Neural cell (in vitro differentiated cells): ENCODE data around the gene DMXL1. TPM values are rescaled to one million over a fixed set of nuclear protein-coding genes. Genes with fewer than 3 reads are reported as not detected.

Experiments
- H2AFZ ChIP-seq: fragments of 200-600, 300-800 bp; sonication (generic), shearing (Covaris generic); 2 replicates; pipeline ENCODE4 v1.6.0; 2014; ENCODE audit warnings: low read depth, mild to moderate bottlenecking, antibody characterized with exemption, low read length, moderate library complexity
- H3F3A ChIP-seq: fragments of 200-600 bp; shearing (Covaris generic); 2 replicates; pipeline ENCODE4 v1.6.1; 2016; ENCODE audit warnings: mild to moderate bottlenecking, moderate library complexity, mixed read lengths, antibody characterized with exemption, low read length; ENCODE audit not compliant: insufficient read depth, poor library complexity, severe bottlenecking
- H3K27ac ChIP-seq: fragments of 200-600, 300-800 bp; sonication (generic), shearing (Covaris generic); 2 replicates; pipeline ENCODE4 v1.5.1; 2014; ENCODE audit warnings: mild to moderate bottlenecking, low read length, moderate library complexity
- H3K27me3 ChIP-seq: fragments of 300-800, 200-600 bp; sonication (generic), shearing (Covaris generic); 2 replicates; pipeline ENCODE4 v1.6.0; 2014; ENCODE audit warnings: mild to moderate bottlenecking, low read depth, low read length, moderate library complexity; ENCODE audit not compliant: insufficient read depth
- H3K36me3 ChIP-seq: fragments of 300-800, 200-600 bp; sonication (generic), shearing (Covaris generic); 2 replicates; pipeline ENCODE4 v1.5.1; 2014; ENCODE audit warnings: mild to moderate bottlenecking, antibody characterized with exemption, low read length, moderate library complexity; ENCODE audit not compliant: insufficient read depth
- H3K4me2 ChIP-seq: fragments of 300-800, 200-600 bp; sonication (generic), shearing (Covaris generic); 2 replicates; pipeline ENCODE4 v1.6.0; 2014; ENCODE audit warnings: mild to moderate bottlenecking, low read length
- H3K4me3 ChIP-seq: fragments of 300-800, 200-600 bp; sonication (generic), shearing (Covaris generic); 2 replicates; pipeline ENCODE4 v1.5.1; 2014; ENCODE audit warnings: mild to moderate bottlenecking, low read length, moderate library complexity
- H3K79me2 ChIP-seq: fragments of 200-600 bp; shearing (Covaris generic); replicated peaks from 2 replicates; pipeline ENCODE4 v1.6.0; 2014; ENCODE audit warnings: mild to moderate bottlenecking, low read length, moderate library complexity; ENCODE audit not compliant: insufficient read depth
- H3K9ac ChIP-seq: fragments of 300-800, 200-600 bp; sonication (generic), shearing (Covaris generic); 2 replicates; pipeline ENCODE4 v1.6.1; 2016; ENCODE audit warnings: mild to moderate bottlenecking, low read length, mixed read lengths
- H3K9me2 ChIP-seq: fragments of 200-600 bp; shearing (Covaris generic); 2 replicates; pipeline ENCODE4 v1.6.1; 2016; ENCODE audit warnings: mild to moderate bottlenecking, low read length, mixed read lengths; ENCODE audit not compliant: insufficient read depth
- H3K9me3 ChIP-seq: fragments of 200-600, 300-800 bp; sonication (generic), shearing (Covaris generic); 2 replicates; pipeline ENCODE4 v1.6.1; 2016; ENCODE audit warnings: mild to moderate bottlenecking, mixed run types, low read length, moderate library complexity, mixed read lengths
- H4K20me1 ChIP-seq: fragments of 200-600 bp; shearing (Covaris generic); 2 replicates; pipeline ENCODE4 v1.6.1; 2016; ENCODE audit warnings: mild to moderate bottlenecking, mixed run types; ENCODE audit not compliant: insufficient read depth
- CTCF ChIP-seq: fragments of 450-650 bp; IDR thresholded peaks from 2 replicates; pipeline ENCODE4 v1.5.1; 2014; ENCODE audit warnings: antibody characterized with exemption, mild to moderate bottlenecking, moderate library complexity; ENCODE audit not compliant: poor library complexity, severe bottlenecking
- EP300 ChIP-seq: fragments of 450-650 bp; conservative IDR thresholded peaks from 2 replicates; pipeline ENCODE4 v1.6.1; 2014; ENCODE audit warnings: antibody characterized with exemption, mild to moderate bottlenecking, moderate library complexity; ENCODE audit not compliant: poor library complexity, severe bottlenecking
- EZH2 ChIP-seq: fragments of 200-600, 300-800 bp; shearing (Covaris generic), sonication (generic); IDR thresholded peaks from 2 replicates; pipeline ENCODE4 v1.6.1; 2014; ENCODE audit warnings: antibody characterized with exemption, low read length, borderline replicate concordance, mild to moderate bottlenecking; ENCODE audit not compliant: insufficient read depth, poor library complexity, severe bottlenecking
- MXI1 ChIP-seq: fragments of 450-650 bp; conservative IDR thresholded peaks from 2 replicates; pipeline ENCODE4 v1.6.1; 2014; ENCODE audit warnings: antibody characterized with exemption, mild to moderate bottlenecking; ENCODE audit not compliant: poor library complexity, severe bottlenecking
- POLR2AphosphoS5 ChIP-seq: IDR thresholded peaks from 2 replicates; pipeline ENCODE4 v1.6.1; 2012
- RAD21 ChIP-seq: fragments of 450-650 bp; conservative IDR thresholded peaks from 2 replicates; pipeline ENCODE4 v1.6.1; 2014; ENCODE audit warnings: antibody characterized with exemption, mild to moderate bottlenecking, moderate library complexity
- REST ChIP-seq: IDR thresholded peaks from 2 replicates; pipeline ENCODE4 v1.6.1; 2012; ENCODE audit warnings: borderline replicate concordance
- SMC3 ChIP-seq: fragments of 450-650 bp; conservative IDR thresholded peaks from 2 replicates; pipeline ENCODE4 v1.6.1; 2014; ENCODE audit warnings: antibody characterized with exemption, mild to moderate bottlenecking, moderate library complexity; ENCODE audit not compliant: poor library complexity
- TAF1 ChIP-seq: IDR thresholded peaks from 2 replicates; pipeline ENCODE4 v1.6.1; 2012; ENCODE audit warnings: low read depth
- polyA plus RNA-seq: library from polyadenylated mRNA; depleted of rRNA; stranded (reverse); fragments of >200 nt; gene quantifications from 2 replicates; pipeline ENCODE4 v1.2.3, GENCODE V29; 2014

DMXL1 gene
- polyA plus RNA-seq, 1 donor from 2014 or later = 46.9 TPM

GRCh38 chr5:119022773-119023172 lies 48.1 kb upstream of the DMXL1 start:
- H4K20me1 ChIP-seq = no peaks in the 10 kb centered on the region
- no peak overlapping the region for H3K4me2 ChIP-seq
- H3F3A ChIP-seq = no peaks in the 10 kb centered on the region
- no peaks in the 10 kb centered on the region for H3K36me3 ChIP-seq
- H3K9me2 ChIP-seq = no peaks in the 10 kb centered on the region
- no peak overlapping the region for H3K4me3 ChIP-seq
- TF ChIP-seq SMC3 (no peak), RAD21 (no peak)
- no peaks in the 10 kb centered on the region for H3K27me3 ChIP-seq
- H2AFZ ChIP-seq = no peak overlapping the region
- no peak overlapping the region for H3K27ac ChIP-seq
- H3K9me3 ChIP-seq = no peaks in the 10 kb centered on the region
- no peak overlapping the region for H3K9ac ChIP-seq
- no peaks in the 10 kb centered on the region for H3K79me2 ChIP-seq

GRCh38 chr5:119028575-119028974 lies 42.3 kb upstream of the DMXL1 start:
- no peak overlapping the region for H2AFZ ChIP-seq
- no peaks in the 10 kb centered on the region for H3K79me2 ChIP-seq

GRCh38 chr5:119031011-119031886 lies 39.6 kb upstream of the DMXL1 start:
- Histone ChIP-seq H3K9me3 (no peaks in the 10 kb centered on the region), H4K20me1 (no peaks in the 10 kb centered on the region), H2AFZ (no peak overlapping the region), H3K4me2 (no peak overlapping the region), H3K9me2 (no peaks in the 10 kb centered on the region), H3K27ac (no peak overlapping the region), H3K9ac (no peak overlapping the region), H3K79me2 (no peaks in the 10 kb centered on the region), H3K36me3 (no peaks in the 10 kb centered on the region), H3K4me3 (no peak overlapping the region), H3F3A (no peaks in the 10 kb centered on the region), H3K27me3 (no peaks in the 10 kb centered on the region)
- TF ChIP-seq POLR2AphosphoS5 (no peak), EP300 (no peak), CTCF (no peak), EZH2 (no peak), REST (no peak), MXI1 (no peak), TAF1 (no peak), RAD21 (no peak), SMC3 (no peak)

More at GRCh38 chr5:119028575-119028974, 42.3 kb upstream of the DMXL1 start:
- H3K9me3 ChIP-seq = no peaks in the 10 kb centered on the region
- no peak overlapping the region for H3K4me2 ChIP-seq
- H3K9me2 ChIP-seq = no peaks in the 10 kb centered on the region
- no peak overlapping the region for H3K9ac ChIP-seq
- H4K20me1 ChIP-seq = no peaks in the 10 kb centered on the region
- H3K27ac ChIP-seq = no peak overlapping the region
- no peaks in the 10 kb centered on the region for H3K36me3 ChIP-seq
- H3K4me3 ChIP-seq = no peak overlapping the region
- no peaks in the 10 kb centered on the region for H3K27me3 ChIP-seq
- no peak for TF ChIP-seq MXI1
- no peak for TF ChIP-seq TAF1
- no peaks in the 10 kb centered on the region for H3F3A ChIP-seq
